G401.6 (cell line): ENCODE measurements around the gene SEPTIN5.

Experiments
- FAIRE-seq: peaks from 2 replicates; lab custom pipeline; 2012; peaks lifted over from hg19 to GRCh38; lab: Jason Lieb, UNC

Gene SEPTIN5

DNA sequence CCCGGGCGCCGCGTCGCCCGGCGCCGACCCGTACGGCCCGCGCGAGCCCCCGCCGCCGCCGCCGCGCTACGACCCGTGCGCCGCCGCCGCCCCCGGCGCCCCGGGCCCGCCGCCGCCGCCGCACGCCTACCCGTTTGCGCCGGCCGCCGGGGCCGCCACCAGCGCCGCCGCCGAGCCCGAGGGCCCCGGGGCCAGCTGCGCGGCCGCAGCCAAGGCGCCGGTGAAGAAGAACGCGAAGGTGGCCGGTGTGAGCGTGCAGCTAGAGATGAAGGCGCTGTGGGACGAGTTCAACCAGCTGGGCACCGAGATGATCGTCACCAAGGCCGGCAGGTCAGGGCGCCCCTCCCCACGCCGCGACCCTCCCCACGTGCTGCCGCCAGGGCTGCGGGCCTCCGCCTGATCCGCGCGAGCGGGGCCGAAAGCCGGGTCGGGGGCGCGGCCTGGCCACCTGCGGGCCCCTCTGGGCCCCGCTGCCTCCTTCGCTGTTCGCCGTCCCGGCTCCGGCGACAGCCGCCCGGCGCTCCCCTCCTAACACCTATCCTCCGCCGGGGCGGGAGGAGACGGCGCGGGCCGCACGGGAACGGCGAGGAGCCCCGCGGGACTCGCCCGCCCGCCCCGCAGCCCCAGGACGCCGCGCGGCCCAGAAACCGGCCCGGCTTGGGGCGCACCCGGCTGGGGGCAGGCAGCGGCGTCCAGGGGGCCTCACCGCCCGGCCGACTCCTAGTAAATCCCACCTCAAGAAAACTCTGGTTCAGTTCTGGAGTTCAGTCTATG lies 46.8 kb downstream of the SEPTIN5 start:
- no peak for FAIRE-seq

DNA sequence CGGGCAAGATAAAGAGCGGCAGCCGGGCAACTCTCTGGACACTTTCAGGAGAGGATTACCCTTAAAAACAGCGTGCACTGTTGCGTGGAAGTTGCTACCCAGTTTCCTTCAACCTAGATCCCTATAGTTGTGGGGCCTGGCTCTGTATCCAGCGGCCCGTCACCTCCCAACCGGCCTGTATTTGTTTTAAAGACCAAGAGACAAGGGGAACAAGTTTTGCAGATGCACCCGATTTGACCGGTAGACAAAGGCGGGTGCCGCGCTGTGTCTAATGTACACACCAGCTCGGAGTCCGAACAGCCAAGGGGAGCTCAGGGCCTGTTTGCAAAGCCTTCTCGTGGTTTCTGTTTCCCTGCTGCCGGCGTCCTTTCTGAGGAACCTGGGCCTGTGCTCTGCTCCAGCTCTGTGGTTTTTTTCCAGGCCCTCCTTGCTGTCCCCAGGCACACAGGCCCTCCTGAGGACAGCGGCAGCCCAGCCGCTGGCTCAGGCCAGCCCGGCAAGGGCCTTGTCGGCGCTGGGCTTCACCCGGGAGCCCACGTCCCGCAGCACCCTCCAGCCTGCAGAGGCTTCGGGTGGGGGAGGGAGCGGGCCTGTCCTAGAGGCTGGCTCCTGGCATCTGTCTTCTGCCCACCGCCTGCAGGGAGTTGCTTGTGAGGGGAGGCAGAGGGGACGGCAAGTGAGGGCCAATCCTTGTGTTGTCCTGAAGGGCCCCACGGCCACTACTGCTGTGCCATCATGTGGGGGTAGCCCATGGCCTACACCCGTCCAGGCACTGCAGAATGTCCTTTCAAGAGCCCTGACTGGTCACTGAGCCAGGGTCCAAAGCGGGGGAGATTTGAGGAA lies 47.6 kb downstream of the SEPTIN5 start:
- no peak for FAIRE-seq

DNA sequence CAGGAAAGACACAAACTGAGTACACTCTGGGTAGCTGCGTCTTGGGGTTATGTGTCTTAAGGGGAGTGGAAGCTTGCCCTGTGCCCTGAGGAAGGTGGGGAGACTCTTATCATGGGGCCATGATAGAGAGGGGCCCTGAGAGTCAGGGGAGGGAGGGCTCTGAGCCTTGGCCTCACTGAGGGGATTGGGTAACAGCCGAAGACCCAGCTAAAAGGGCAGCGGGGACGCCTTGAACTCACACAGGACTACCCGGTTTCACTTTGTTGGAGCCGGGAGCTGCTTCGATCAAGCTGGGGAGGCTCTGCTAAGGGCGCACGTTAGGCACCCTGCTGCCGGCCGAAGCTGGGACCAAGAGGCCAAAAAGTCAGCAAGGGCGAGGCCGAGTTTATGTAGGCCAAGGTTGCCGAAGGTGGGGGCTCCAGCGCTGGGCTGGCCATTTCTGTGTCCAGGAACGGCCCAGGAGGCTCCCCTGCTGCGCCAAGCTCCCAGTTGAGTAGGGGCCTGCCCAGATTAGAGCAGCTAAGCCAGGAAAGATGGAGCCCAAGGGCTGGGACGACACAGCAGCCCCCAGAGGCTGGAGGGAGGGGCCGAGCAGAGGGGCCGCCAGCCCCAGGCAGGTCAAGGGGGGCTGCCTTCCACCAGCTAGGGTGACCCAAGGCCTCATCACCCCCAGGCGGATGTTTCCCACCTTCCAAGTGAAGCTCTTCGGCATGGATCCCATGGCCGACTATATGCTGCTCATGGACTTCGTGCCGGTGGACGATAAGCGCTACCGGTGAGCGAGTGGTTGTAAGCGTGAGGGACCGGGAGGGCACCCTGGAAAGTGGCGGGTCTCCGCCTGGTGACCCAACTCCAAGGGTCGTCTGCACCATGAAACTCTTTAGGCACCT lies 48.5 kb downstream of the SEPTIN5 start:
- no peak for FAIRE-seq

DNA sequence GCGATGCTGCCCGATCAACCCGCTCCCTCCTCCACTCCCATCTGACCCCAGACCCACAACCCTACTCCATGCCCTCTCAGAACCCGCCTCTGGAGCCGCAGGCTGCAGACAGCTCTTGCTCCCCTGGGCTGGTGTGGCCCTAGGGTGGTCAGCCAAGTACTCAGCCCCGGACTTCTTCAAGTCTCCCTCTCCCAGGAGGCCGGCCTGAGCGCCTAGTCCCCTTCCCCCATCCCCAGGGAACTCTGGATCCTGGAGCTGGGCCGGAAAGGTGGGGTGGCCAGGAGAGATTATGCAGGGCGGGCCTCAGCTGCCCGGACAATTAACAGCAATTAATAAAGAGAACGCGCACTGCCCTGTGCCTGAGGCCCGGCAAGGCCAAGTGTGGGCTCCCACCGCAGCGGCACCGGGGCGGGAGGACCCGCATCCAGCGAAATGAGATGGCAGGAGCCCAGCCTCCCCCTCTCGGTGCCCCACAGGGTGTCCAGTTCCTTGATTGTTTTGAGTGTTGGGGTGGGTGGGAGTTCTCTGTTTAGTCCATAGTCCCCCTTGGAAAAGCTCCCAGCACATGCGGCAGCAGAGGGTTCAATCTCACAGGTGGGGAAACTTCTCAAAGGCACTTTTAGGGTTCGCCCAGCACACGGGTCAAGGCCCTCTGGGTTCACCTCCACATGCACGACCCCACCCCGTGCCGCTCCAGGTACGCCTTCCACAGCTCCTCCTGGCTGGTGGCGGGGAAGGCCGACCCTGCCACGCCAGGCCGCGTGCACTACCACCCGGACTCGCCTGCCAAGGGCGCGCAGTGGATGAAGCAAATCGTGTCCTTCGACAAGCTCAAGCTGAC lies 49.4 kb downstream of the SEPTIN5 start:
- no peak for FAIRE-seq

DNA sequence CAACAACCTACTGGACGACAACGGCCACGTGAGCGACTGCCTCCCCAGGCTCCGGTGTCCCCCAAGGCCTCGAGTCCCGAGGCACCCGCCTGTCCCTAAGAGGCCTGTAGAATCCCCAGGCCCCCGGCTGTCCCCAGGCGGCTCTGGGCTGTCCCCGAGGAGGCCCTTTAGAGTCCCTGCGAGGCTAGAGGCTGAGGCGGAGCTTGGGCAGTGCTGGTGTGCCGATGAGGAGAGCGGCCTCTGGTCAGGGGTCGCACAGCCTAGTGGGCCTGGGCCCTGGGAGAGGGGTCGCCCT lies 49.9 kb downstream of the SEPTIN5 start:
- no peak for FAIRE-seq

DNA sequence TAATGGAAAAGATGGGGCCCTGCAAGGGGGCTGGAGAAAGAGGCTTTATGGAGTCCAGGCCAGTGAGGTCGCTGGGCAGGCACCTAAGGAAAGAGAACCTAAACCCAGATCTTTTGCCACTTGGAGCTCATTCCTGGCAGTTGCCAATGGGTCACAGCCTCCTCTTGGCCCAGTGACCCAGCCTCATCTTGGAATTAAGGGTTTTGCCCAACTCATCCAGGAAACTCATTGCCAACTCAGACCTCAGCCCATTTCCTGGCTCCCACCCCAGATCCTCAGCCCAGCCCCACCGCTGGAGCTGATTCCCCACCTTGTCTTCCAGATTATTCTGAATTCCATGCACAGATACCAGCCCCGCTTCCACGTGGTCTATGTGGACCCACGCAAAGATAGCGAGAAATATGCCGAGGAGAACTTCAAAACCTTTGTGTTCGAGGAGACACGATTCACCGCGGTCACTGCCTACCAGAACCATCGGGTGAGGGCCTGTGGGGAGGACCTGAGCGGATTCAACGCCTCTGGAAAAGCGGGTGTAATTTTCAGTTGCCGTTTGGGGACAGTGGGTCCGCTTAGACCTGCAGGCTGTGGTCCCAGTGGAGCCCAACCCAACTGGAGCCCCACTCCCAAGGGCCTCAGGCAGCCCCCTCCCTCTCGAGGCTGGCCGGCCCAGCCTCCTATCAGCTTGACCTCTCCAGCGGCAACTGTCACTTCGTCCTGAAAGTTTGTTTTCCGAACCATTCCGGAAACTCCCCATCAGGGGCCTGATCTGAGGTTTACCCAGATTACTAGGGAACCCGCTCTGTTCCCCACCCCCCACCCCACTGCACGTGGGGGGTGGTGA lies 50.6 kb downstream of the SEPTIN5 start:
- FAIRE-seq = no peak

DNA sequence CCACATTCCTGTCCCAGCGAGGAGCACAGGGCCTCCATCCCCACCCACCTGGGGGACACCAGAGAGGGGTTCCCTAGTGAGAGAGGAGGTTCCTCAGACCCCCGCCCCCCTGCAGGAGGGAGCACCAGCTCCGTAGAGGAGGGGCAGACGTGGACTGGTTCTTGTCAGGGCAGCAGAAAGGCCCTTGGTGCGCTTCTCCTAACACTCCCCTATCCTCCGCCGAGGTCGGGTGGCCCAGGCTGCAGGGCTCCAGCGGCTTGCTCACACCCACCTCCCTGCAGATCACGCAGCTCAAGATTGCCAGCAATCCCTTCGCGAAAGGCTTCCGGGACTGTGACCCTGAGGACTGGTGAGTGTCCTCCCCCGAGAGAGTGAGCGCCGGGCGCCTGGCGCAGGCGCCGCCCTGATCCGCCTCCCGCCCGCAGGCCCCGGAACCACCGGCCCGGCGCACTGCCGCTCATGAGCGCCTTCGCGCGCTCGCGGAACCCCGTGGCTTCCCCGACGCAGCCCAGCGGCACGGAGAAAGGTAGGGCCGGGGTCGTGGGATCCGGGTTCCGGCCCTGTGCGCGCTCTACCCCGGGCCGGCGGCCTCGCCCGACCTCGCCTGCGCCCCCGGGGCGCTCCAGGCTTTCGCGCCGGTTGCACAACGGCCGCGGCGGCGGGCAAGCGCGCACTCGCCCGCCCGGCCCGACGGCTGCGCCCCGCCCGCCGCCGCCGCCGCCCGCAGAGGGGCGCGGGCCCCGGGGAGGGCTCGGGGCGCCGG lies 51.4 kb downstream of the SEPTIN5 start:
- FAIRE-seq = no peak

DNA sequence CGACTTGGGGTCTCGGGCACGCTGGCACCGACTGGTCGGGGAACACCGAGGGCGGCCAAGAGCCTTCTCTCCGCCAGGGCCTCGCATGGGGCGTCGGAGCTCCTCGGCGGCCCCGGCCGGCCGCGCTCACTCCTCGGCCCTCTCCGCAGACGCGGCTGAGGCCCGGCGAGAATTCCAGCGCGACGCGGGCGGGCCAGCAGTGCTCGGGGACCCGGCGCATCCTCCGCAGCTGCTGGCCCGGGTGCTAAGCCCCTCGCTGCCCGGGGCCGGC lies 51.9 kb downstream of the SEPTIN5 start:
- no peak for FAIRE-seq

DNA sequence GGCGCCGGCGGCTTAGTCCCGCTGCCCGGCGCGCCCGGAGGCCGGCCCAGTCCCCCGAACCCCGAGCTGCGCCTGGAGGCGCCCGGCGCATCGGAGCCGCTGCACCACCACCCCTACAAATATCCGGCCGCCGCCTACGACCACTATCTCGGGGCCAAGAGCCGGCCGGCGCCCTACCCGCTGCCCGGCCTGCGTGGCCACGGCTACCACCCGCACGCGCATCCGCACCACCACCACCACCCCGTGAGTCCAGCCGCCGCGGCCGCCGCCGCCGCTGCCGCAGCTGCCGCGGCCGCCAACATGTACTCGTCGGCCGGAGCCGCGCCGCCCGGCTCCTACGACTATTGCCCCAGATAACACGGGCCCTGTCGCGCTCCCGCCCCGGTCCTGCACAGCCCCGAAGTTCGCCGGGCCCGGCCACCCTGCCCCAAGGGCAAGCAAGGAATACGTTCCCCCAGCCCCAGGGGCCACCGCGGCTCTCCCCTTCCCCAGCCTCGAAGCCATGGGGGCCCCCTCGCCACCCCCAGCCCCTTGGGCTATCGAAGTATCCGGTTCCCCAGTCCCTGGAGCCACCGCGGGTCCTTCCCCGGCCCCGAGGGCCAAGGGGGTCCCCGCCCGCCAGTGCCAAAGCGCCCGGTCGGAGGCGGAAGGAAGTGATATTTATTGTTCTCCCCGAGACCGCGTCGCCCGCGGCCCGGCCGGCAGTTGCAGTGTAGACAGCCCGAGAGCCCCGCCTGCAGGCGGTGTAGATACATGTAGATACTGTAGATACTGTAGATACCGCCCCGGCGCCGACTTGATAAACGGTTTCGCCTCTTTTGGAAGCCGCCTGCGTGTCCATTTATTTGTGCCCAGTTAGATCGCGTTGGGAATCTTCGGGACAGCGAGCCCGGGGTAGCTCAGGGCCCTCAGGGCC lies 52.5 kb downstream of the SEPTIN5 start:
- FAIRE-seq = no peak

DNA sequence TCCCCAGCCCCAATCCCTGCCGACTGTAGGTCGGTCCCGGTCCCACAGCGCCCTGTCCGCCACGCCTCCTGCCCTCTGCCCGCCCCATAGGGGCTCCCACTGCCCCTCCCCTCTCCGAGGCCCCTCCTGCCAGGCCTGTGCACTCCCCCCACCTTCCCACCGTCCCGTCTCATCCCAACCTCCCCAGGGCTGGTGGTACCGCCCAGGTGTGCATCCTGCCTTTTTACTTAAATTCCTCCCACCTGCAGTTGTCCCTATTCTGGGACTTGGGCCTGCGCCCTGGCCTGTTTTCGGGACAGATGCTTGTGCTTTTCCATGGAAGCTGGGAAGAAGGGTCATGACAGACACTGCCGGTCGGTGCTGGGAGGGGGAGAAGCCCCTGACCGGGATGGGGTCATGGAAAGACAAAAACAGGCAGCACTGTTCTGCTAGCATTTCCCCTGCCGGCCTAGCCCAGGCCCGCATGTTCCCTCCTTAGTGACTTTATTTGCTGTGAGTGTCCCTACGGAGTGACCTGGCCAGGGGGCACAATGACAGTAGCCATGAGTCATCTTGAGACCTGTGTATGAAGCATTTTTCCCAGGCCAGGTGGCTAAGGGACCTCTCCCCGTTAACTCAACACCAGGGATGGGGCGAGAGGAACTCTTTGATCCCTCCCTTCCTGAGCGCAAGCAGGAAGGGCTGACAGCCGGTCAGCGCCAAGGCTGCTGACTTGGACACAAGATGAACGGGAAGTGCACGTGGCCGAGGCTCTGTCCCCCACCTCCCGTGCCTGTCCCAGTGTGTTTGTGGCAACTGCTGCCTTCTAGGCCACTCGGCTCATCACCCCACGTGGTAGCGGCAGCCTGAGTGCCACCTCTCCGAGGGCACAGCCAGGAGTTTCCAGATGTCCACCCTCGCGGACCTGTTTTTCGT lies 53.4 kb downstream of the SEPTIN5 start:
- FAIRE-seq = no peak

DNA sequence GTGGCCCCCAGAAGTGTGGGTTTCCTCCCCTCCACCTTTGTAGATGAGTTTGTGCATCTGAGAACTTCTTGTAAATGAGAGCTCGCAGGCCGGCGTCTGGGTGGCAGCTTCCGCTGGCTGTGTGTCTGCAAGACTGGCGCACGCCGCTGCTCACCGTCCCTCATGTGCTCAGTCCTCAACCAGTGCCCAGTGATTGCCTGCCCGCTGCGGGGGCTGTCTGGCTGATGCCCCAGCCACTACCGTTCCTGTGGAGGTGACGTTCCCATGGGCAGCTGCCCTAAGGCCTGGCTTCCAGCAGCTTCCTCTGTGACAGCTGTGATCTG lies 55.1 kb downstream of the SEPTIN5 start:
- FAIRE-seq = no peak

DNA sequence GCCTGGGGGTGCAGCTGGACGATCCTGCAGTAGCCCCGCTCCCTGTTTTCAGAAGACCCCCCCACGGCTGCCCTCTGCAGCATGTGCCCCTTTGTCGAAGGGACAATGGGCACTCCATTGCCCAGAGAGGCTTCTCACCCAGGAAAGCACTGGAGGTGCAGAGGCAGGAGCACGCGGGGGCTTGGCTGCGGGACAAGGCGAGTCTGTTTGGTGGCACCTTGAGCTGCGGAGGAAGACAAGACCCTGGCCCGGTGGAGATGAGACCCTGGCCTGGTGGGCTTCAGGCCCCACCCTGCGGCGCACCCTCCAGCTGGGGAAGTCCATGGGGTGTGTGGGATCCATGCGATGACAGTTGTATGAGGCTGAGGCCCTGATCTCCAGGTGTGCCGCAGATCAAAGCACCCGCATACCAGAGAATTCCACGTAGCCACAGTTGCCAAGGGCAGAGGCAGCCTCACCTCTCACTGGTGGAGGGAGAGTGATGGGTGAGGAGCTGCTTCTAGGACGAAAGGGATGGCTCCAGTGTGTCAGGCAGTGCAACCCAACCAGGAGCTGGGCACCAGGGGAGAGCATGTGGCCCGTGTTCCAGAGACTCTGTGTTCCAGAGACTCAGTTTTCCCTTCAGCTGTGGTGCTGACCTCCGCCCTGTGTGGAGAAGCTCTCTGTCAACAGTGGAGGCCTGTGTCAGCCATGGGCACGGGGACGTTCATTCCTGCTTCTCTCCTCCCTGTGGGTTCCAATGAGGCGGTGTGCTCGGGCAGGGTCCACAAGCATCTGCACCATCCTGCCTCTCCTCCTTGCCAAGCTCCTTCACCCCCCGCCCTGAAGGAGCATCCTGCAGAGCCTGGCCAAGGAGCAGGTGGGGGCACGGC lies 56.3 kb downstream of the SEPTIN5 start:
- no peak for FAIRE-seq

DNA sequence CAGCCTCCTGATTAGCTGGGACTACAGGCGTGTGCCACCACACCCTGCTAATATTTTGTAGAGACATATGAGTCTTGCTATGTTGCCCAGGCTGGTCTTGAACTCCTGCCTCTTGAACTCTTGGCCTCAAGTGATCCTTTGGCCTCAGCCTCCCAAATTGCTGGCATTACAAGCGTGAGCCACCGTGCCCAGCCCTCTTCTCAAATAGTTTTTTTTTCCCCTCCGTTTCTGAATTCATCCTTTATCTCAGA lies 58.0 kb downstream of the SEPTIN5 start:
- no peak for FAIRE-seq
